ENCODE data around the gene KIF21B.

KIF21B gene

GRCh38 chr1:201023920-201024624 lies 558 bp upstream of the KIF21B start:
- no peak for TF ChIP-seq ZFX (IDR thresholded peaks at IDR 0.05)
- no peak for TF ChIP-seq CTCF (conservative IDR thresholded peaks at IDR 0.05)
- H3K27ac ChIP-seq: no peak overlapping the region

GRCh38 chr1:201022820-201023516 lies 546 bp downstream of the KIF21B start:
- TF ChIP-seq CTCF (conservative IDR thresholded peaks at IDR 0.05) (no peak), ZFX (IDR thresholded peaks at IDR 0.05) (no peak)
- no peak overlapping the region for H3K27ac ChIP-seq

GRCh38 chr1:201022493-201022819 lies 1.1 kb downstream of the KIF21B start:
- TF ChIP-seq CTCF (conservative IDR thresholded peaks at IDR 0.05): no peak
- no peak for TF ChIP-seq ZFX (IDR thresholded peaks at IDR 0.05)
- H3K27ac ChIP-seq: no peak overlapping the region

GRCh38 chr1:201021630-201022492 lies 1.7 kb downstream of the KIF21B start:
- TF ChIP-seq ZFX (IDR thresholded peaks at IDR 0.05) (no peak), CTCF (conservative IDR thresholded peaks at IDR 0.05) (no peak)
- H3K27ac ChIP-seq: no peak overlapping the region

GRCh38 chr1:201020721-201021629 lies 2.5 kb downstream of the KIF21B start:
- no peak for TF ChIP-seq CTCF (conservative IDR thresholded peaks at IDR 0.05)
- no peak for TF ChIP-seq ZFX (IDR thresholded peaks at IDR 0.05)
- no peak overlapping the region for H3K27ac ChIP-seq

- no peak overlapping the region for H3K27ac ChIP-seq
- TF ChIP-seq ZFX (IDR thresholded peaks at IDR 0.05): no peak
- no peak for TF ChIP-seq CTCF (conservative IDR thresholded peaks at IDR 0.05)
Observed at GRCh38 chr1:201020040-201020591, 3.4 kb downstream of the KIF21B start.
